ENCODE data around the gene CCNQ.

The CCNQ gene

DNA sequence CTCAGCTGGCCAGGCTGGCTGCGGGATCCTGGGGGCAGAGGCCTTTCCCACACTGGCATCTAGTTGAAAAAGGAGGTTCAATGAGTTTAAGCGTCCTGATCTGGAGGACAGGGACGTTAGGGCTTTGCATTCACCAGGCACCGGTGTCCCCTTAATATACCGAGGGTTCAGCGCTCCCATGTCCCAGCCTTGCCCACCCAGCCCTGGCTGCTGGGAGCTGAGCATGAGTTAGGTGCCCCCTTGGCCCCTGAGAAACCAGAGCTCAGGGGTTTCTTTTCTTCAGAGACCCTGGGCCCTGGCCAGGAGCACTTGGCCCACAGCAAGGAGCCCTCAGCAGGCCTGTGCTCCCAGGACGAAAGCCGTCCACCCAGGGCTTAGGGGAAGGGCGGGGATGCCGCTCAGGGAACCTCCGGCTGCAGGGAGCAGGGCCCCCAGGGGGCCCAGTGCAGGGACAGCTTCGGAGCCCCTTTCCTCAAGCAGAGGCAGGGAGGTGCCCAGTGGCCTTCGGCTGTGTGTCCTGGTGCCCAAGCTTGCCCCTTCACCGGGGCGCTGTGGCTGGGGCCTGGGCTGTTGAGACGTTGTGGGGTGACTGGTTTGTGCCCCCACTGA, 27.2 kb upstream of the CCNQ start:
- Histone ChIP-seq H3K9me3 (ENCODE audit: insufficient read depth, low read depth, low read length) (no peaks in the 10 kb centered on the region), H3K36me3 (ENCODE audit: insufficient read depth, low read length) (no peaks in the 10 kb centered on the region), H3K9me2 (replicated peaks; ENCODE audit: low read depth, low read length) (no peaks in the 10 kb centered on the region), H3F3A (ENCODE audit: low read depth) (no peaks in the 10 kb centered on the region), H2AFZ (ENCODE audit: low read length) (no peak overlapping the region), H3K9ac (ENCODE audit: low read depth, low read length, poor library complexity, severe bottlenecking) (no peak overlapping the region), H4K20me1 (ENCODE audit: insufficient read depth, low read length, poor library complexity, severe bottlenecking) (no peaks in the 10 kb centered on the region), H3K4me1 (ENCODE audit: insufficient read depth, low read length, poor library complexity, severe bottlenecking) (no peaks in the 10 kb centered on the region), H3K4me2 (ENCODE audit: low read depth, low read length, poor library complexity, severe bottlenecking) (no peak overlapping the region), H3K4me3 (ENCODE audit: low read length, poor library complexity, severe bottlenecking) (no peak overlapping the region), H3K79me2 (ENCODE audit: insufficient read depth, low read length) (no peaks in the 10 kb centered on the region), H3K27me3 (ENCODE audit: insufficient read depth, low read length, poor library complexity, severe bottlenecking) (no peaks in the 10 kb centered on the region)
- TF ChIP-seq, protein P1, sequence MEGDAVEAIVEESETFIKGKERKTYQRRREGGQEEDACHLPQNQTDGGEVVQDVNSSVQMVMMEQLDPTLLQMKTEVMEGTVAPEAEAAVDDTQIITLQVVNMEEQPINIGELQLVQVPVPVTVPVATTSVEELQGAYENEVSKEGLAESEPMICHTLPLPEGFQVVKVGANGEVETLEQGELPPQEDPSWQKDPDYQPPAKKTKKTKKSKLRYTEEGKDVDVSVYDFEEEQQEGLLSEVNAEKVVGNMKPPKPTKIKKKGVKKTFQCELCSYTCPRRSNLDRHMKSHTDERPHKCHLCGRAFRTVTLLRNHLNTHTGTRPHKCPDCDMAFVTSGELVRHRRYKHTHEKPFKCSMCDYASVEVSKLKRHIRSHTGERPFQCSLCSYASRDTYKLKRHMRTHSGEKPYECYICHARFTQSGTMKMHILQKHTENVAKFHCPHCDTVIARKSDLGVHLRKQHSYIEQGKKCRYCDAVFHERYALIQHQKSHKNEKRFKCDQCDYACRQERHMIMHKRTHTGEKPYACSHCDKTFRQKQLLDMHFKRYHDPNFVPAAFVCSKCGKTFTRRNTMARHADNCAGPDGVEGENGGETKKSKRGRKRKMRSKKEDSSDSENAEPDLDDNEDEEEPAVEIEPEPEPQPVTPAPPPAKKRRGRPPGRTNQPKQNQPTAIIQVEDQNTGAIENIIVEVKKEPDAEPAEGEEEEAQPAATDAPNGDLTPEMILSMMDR (conservative IDR thresholded peaks at IDR 0.05; ENCODE audit: low read length) = no peak
- no peak for TF ChIP-seq EZH2phosphoT487 (IDR thresholded peaks at IDR 0.05; ENCODE audit: borderline replicate concordance)

DNA sequence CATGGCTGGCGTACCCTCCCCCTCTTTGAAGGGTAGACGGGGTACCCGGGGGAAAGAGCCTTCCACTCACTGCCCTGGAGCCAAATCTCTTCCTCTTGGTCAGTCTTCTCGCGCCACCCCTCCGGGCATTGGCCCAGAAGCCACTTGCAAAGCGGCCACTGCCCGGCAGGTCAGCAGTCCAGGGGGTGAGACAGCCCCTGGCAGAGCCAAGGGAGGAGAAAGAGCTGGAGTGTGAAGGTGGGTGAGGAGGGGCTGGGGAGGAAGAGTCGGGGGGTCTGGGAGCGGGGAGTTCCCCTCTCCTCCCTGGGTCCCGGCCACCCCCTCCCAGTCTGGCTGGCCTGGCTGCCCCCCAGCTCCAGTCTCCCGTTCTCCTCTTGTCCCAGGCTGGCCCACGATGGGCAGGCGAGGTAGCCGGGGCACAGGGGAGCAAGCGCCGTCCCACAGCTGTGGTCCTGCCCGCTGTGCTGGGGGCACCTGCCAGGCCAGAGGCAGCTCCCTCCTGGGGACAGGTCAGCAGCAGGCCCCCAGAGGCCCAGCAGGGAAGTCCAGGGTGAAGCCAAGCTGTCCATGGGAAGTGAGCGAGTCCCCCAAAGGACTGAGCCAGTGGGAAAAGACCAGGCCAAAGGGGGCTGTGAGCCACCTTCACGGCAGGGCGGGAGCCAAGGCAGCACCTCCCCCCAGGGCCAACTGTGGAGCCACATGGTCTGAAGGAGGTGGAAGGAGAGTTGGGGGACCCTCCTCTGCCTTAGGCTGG, 26.5 kb upstream of the CCNQ start:
- Histone ChIP-seq H3K27me3 (ENCODE audit: insufficient read depth, low read length, poor library complexity, severe bottlenecking) (no peaks in the 10 kb centered on the region), H3K9ac (ENCODE audit: low read depth, low read length, poor library complexity, severe bottlenecking) (no peak overlapping the region), H3K4me3 (ENCODE audit: low read length, poor library complexity, severe bottlenecking) (no peak overlapping the region), H3F3A (ENCODE audit: low read depth) (no peaks in the 10 kb centered on the region), H4K20me1 (ENCODE audit: insufficient read depth, low read length, poor library complexity, severe bottlenecking) (no peaks in the 10 kb centered on the region), H3K4me2 (ENCODE audit: low read depth, low read length, poor library complexity, severe bottlenecking) (no peak overlapping the region), H3K79me2 (ENCODE audit: insufficient read depth, low read length) (no peaks in the 10 kb centered on the region), H2AFZ (ENCODE audit: low read length) (no peak overlapping the region), H3K9me3 (ENCODE audit: insufficient read depth, low read depth, low read length) (no peaks in the 10 kb centered on the region), H3K4me1 (ENCODE audit: insufficient read depth, low read length, poor library complexity, severe bottlenecking) (no peaks in the 10 kb centered on the region), H3K9me2 (replicated peaks; ENCODE audit: low read depth, low read length) (no peaks in the 10 kb centered on the region), H3K36me3 (ENCODE audit: insufficient read depth, low read length) (no peaks in the 10 kb centered on the region)
- TF ChIP-seq, protein P1 (conservative IDR thresholded peaks at IDR 0.05; ENCODE audit: low read length) = no peak
- TF ChIP-seq EZH2phosphoT487 (IDR thresholded peaks at IDR 0.05; ENCODE audit: borderline replicate concordance) = no peak

DNA sequence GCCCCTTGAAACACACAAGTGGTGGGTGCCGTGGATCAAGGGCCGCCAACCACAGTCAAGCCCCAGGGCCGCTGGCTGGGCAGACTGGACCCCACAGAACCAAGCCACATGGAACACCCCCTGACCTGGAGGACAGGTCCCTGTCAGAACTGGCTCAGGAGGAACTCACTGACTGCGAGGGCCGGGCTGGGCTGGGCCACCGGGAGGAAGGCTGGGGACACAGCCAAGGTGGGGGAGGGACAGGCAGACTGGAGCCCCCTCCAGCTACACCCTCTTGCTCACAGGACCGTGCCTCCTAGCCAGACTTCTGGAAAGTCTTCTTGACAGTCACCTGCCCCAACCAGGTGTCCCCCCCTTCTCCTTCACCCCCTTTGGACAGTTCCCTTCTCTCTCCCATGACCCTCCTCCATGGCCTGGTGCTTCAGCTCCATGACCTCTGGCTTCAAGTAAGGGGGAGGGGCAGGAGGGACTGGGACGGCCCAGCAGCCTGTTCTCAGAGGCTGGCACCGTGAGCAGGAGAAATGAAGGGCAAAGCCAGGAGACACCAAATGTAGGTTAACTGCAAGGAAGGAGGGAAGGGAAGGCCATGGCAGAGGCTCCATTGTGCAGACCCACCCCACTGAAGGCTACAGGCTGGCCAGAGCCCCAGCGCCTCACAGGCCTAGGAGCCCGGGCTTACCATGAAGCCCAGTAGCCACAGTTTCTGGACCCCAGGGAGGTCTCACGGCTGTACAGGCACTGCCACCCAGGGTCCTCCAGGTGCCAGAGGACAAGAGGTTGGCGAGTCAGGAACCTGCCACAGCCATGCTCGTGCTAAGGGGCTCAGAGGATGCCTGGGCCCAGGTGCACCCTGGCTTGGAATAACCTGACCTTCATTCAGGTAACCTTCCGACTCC, 25.5 kb upstream of the CCNQ start:
- no peaks in the 10 kb centered on the region for H4K20me1 ChIP-seq (ENCODE audit: insufficient read depth, low read length, poor library complexity, severe bottlenecking)
- no peak overlapping the region for H2AFZ ChIP-seq (ENCODE audit: low read length)
- H3F3A ChIP-seq (ENCODE audit: low read depth) = no peaks in the 10 kb centered on the region
- no peaks in the 10 kb centered on the region for H3K27me3 ChIP-seq (ENCODE audit: insufficient read depth, low read length, poor library complexity, severe bottlenecking)
- H3K9me2 ChIP-seq (replicated peaks; ENCODE audit: low read depth, low read length) = no peaks in the 10 kb centered on the region
- H3K9ac ChIP-seq (ENCODE audit: low read depth, low read length, poor library complexity, severe bottlenecking) = no peak overlapping the region
- H3K9me3 ChIP-seq (ENCODE audit: insufficient read depth, low read depth, low read length) = no peaks in the 10 kb centered on the region
- no peak for TF ChIP-seq EZH2phosphoT487 (IDR thresholded peaks at IDR 0.05; ENCODE audit: borderline replicate concordance)
- TF ChIP-seq, protein P1 (conservative IDR thresholded peaks at IDR 0.05; ENCODE audit: low read length) = no peak
- H3K36me3 ChIP-seq (ENCODE audit: insufficient read depth, low read length) = no peaks in the 10 kb centered on the region
- no peaks in the 10 kb centered on the region for H3K4me1 ChIP-seq (ENCODE audit: insufficient read depth, low read length, poor library complexity, severe bottlenecking)
- H3K4me3 ChIP-seq (ENCODE audit: low read length, poor library complexity, severe bottlenecking) = no peak overlapping the region
- H3K79me2 ChIP-seq (ENCODE audit: insufficient read depth, low read length) = no peaks in the 10 kb centered on the region
- H3K4me2 ChIP-seq (ENCODE audit: low read depth, low read length, poor library complexity, severe bottlenecking) = no peak overlapping the region
